ENCODE measurements around the gene MLF2. TPM values are rescaled to one million over a fixed set of nuclear protein-coding genes. Genes with fewer than 3 reads are reported as not detected.

Gene MLF2
- total RNA-seq, 1 donor from 2014 or later = 156 TPM

GRCh38 chr12:6779708-6780432, 26.9 kb upstream of the MLF2 start:
- ATAC-seq (no peak), DNase-seq (ENCODE audit: missing footprints) (no peak)
- intact Hi-C loops (cut with DNase I) = loop anchor here (1.0 to 5.0 kb wide), 4 partner anchors 27 to 163 kb away; partner anchors contain the start of genes GPR162 and MLF2

- DNase-seq (ENCODE audit: missing footprints) = peak; percentile 94
- ATAC-seq = peak; percentile 97
- intact Hi-C loops (cut with DNase I) = loop anchor here (1.0 to 5.0 kb wide), 3 partner anchors 26 to 162 kb away; partner anchors contain the start of gene MLF2
Measured at GRCh38 chr12:6778574-6779550, 25.9 kb upstream of the MLF2 start.

- intact Hi-C loops (cut with DNase I) = loop anchor here (2.0 to 5.0 kb wide), 2 partner anchors 43 to 161 kb away; no protein-coding TSS in a partner anchor
Measured at GRCh38 chr12:6778217-6778573, 25.3 kb upstream of the MLF2 start.

GRCh38 chr12:6777386-6777785, 24.4 kb upstream of the MLF2 start:
- DNase-seq (ENCODE audit: missing footprints) = no peak
- ATAC-seq = no peak
- intact Hi-C loops (cut with DNase I) = loop anchor here (5.0 kb wide), 1 partner anchor 160 kb away; no protein-coding TSS in a partner anchor

More at GRCh38 chr12:6778217-6778573, 25.3 kb upstream of the MLF2 start:
- no peak for DNase-seq (ENCODE audit: missing footprints)
- ATAC-seq = peak; percentile 61

GRCh38 chr12:6775185-6776174, 22.5 kb upstream of the MLF2 start:
- ATAC-seq (no peak), DNase-seq (ENCODE audit: missing footprints) (no peak)
- intact Hi-C loops (cut with DNase I) = loop anchor here (5.0 kb wide), 1 partner anchor 158 kb away; no protein-coding TSS in a partner anchor

- intact Hi-C loops (cut with DNase I) = loop anchor here (5.0 kb wide), 1 partner anchor 157 kb away; no protein-coding TSS in a partner anchor
Measured at GRCh38 chr12:6774499-6775062, 21.6 kb upstream of the MLF2 start.

GRCh38 chr12:6773590-6774351, 20.8 kb upstream of the MLF2 start:
- DNase-seq (ENCODE audit: missing footprints) = no peak
- intact Hi-C loops (cut with DNase I) = no loop called here
- no peak for ATAC-seq

More at GRCh38 chr12:6774499-6775062, 21.6 kb upstream of the MLF2 start:
- DNase-seq (ENCODE audit: missing footprints) = no peak
- no peak for ATAC-seq

GRCh38 chr12:6772726-6773589, 20.0 kb upstream of the MLF2 start:
- intact Hi-C loops (cut with DNase I) = no loop called here
- ATAC-seq (no peak), DNase-seq (ENCODE audit: missing footprints) (no peak)

GRCh38 chr12:6772331-6772695, 19.4 kb upstream of the MLF2 start, which contains the start of gene LAG3:
LAG3 (plus strand) TSS chr12:6772520; CDS start chr12:6772853, 333 bp downstream.
- ATAC-seq = peak; percentile 3

GRCh38 chr12:6771509-6772330, 18.8 kb upstream of the MLF2 start:
- ATAC-seq (peak; percentile 38), DNase-seq (ENCODE audit: missing footprints) (no peak)
- intact Hi-C loops (cut with DNase I) = no loop called here

More at GRCh38 chr12:6772331-6772695, 19.4 kb upstream of the MLF2 start, which contains the start of gene LAG3:
- DNase-seq (ENCODE audit: missing footprints) = no peak
- intact Hi-C loops (cut with DNase I) = no loop called here

GRCh38 chr12:6771091-6771495, 18.2 kb upstream of the MLF2 start:
- ATAC-seq = no peak
- intact Hi-C loops (cut with DNase I) = no loop called here
- DNase-seq (ENCODE audit: missing footprints) = no peak

GRCh38 chr12:6770600-6770999, 17.7 kb upstream of the MLF2 start:
- intact Hi-C loops (cut with DNase I) = no loop called here
- no peak for ATAC-seq
- DNase-seq (ENCODE audit: missing footprints) = no peak

GRCh38 chr12:6770094-6770493, 17.2 kb upstream of the MLF2 start:
- ATAC-seq (no peak), DNase-seq (ENCODE audit: missing footprints) (no peak)
- intact Hi-C loops (cut with DNase I) = no loop called here

- no peak for DNase-seq (ENCODE audit: missing footprints)
- intact Hi-C loops (cut with DNase I) = no loop called here
- no peak for ATAC-seq
Measured at GRCh38 chr12:6769666-6770065, 16.7 kb upstream of the MLF2 start.

GRCh38 chr12:6768990-6769389, 16.0 kb upstream of the MLF2 start:
- intact Hi-C loops (cut with DNase I) = no loop called here
- DNase-seq (ENCODE audit: missing footprints) = no peak
- ATAC-seq = no peak
